GM23248 (cell line): ENCODE results near the gene CTIF.

Experiments used
- EZH2 ChIP-seq: fragments of 200-600 bp; sonication (generic); IDR thresholded peaks from 2 replicates; pipeline ENCODE4 v1.6.1; 2018; ENCODE audit warnings: antibody characterized with exemption, mild to moderate bottlenecking; ENCODE audit not compliant: insufficient read depth, poor library complexity, severe bottlenecking
- EZH2phosphoT487 ChIP-seq: fragments of 200-600 bp; sonication (generic); IDR thresholded peaks from 2 replicates; pipeline ENCODE4 v1.6.1; 2018; ENCODE audit warnings: antibody characterized with exemption, moderate library complexity, mild to moderate bottlenecking, low read depth; ENCODE audit not compliant: insufficient read depth

GRCh38 chr18:48819276-48819675 is 280.4 kb downstream of the CTIF start:
- no peak for TF ChIP-seq EZH2
- no peak for TF ChIP-seq EZH2phosphoT487
